HepG2 (cell line): Measurements from ENCODE around the gene PARD3. TPM values are rescaled to one million over a fixed set of nuclear protein-coding genes. Genes with fewer than 3 reads are reported as not detected.

Experiments
- ATAC-seq: fragments of 200-7000 bp; cut with Tn5 transposase; 3 replicates; pipeline ENCODE4 v1.9.1; 2020; ENCODE audit warnings: mild to moderate bottlenecking, moderate library complexity
- BruUV-seq: library from RNA; stranded (reverse); fragments of 400-500 nt; replicated peaks from 2 replicates; lab custom pipeline; 2021; lab: Mats Ljungman, UMichigan
- CTCF ChIA-PET: fragments of 300-600 bp; formaldehyde crosslinking; extraction: SDS; loops from one replicate; lab custom pipeline; 2021; ENCODE audit warnings: low total read pairs, inconsistent platforms, low intra/inter-chr PET ratio; lab: Yijun Ruan, JAX
- POLR2A ChIA-PET: fragments of 350-600 bp; sonication (Branson Sonifier 250); formaldehyde crosslinking; loops from one replicate; lab custom pipeline; 2020; ENCODE audit warnings: antibody characterized with exemption, inconsistent platforms; lab: Yijun Ruan, JAX
- DNase-seq: peaks from one replicate; pipeline ENCODE4 v3.0.0-alpha.2; 2015; ENCODE audit warnings: low spot score
- FAIRE-seq: peaks from 3 replicates; lab custom pipeline; 2011; peaks lifted over from hg19 to GRCh38; lab: Jason Lieb, UNC
- H2AFZ ChIP-seq: one replicate; pipeline ENCODE4 v1.6.1; 2011; ENCODE audit warnings: low read length, inconsistent platforms
- H3K27ac ChIP-seq: fragments of 300-600 bp; 3 replicates; pipeline ENCODE4 v1.8.0; 2011; ENCODE audit warnings: mixed run types, mild to moderate bottlenecking, mixed read lengths, low read length, inconsistent platforms; ENCODE audit not compliant: insufficient read depth; ENCODE audit errors: extremely low read length
- H3K27me3 ChIP-seq, 2 experiments: fragments of 200-600 bp in 1 of 2; 2 replicates in 1 of 2; 3 replicates in 1 of 2; pipeline versions ENCODE4 v1.6.0 to v1.8.0; 2011; ENCODE audit warnings: low read length in 2 of 2, mild to moderate bottlenecking in 2 of 2, moderate library complexity in 2 of 2, inconsistent platforms in 1 of 2; ENCODE audit not compliant: insufficient read depth in 2 of 2, control insufficient read depth in 1 of 2
- H3K36me3 ChIP-seq, 2 experiments: fragments of 200-600 bp in 1 of 2; replicated peaks in 1 of 2; 2 replicates in 1 of 2; 3 replicates in 1 of 2; pipeline versions ENCODE4 v1.5.1 to v1.8.0; 2011; ENCODE audit warnings: low read length in 2 of 2, inconsistent platforms in 1 of 2; ENCODE audit not compliant: insufficient read depth in 2 of 2, control insufficient read depth in 1 of 2
- H3K4me1 ChIP-seq: 2 replicates; pipeline ENCODE4 v1.5.1; 2012; ENCODE audit warnings: low read length, inconsistent platforms; ENCODE audit not compliant: insufficient read depth
- H3K4me2 ChIP-seq: 2 replicates; pipeline ENCODE4 v1.6.0; 2011; ENCODE audit warnings: low read depth, low read length, inconsistent platforms
- H3K4me3 ChIP-seq, 3 experiments: fragments of 200-600 bp in 1 of 3; sonication (generic), shearing (Covaris generic) in 1 of 3; replicated peaks in 1 of 3; 2 replicates each; pipeline ENCODE4 v1.5.1; 2011 to 2016; ENCODE audit warnings: low read length in 3 of 3, inconsistent platforms in 2 of 3, low read depth in 2 of 3, mild to moderate bottlenecking in 2 of 3, control low read depth in 1 of 3, mixed read lengths in 1 of 3; ENCODE audit not compliant: insufficient read depth in 1 of 3
- H3K79me2 ChIP-seq: one replicate; pipeline ENCODE4 v1.6.1; 2011; ENCODE audit warnings: low read length, inconsistent platforms; ENCODE audit not compliant: insufficient read depth
- H3K9ac ChIP-seq: 2 replicates; pipeline ENCODE4 v1.6.0; 2011; ENCODE audit warnings: mild to moderate bottlenecking, low read depth, low read length, inconsistent platforms; ENCODE audit not compliant: insufficient read depth
- H3K9me3 ChIP-seq: 2 replicates; pipeline ENCODE4 v1.5.1; 2012; ENCODE audit warnings: mild to moderate bottlenecking, low read length
- H4K20me1 ChIP-seq: 2 replicates; pipeline ENCODE4 v1.6.0; 2011; ENCODE audit warnings: inconsistent platforms, mild to moderate bottlenecking, low read length, moderate library complexity; ENCODE audit not compliant: insufficient read depth
- ATF1 ChIP-seq: IDR thresholded peaks from 2 replicates; pipeline ENCODE4 v1.6.1; 2016; ENCODE audit warnings: mild to moderate bottlenecking, control low read depth
- CHD4 ChIP-seq: fragments of 200-600 bp; sonication (generic); IDR thresholded peaks from 2 replicates; pipeline ENCODE4 v1.7.0; 2017; ENCODE audit warnings: mild to moderate bottlenecking, low read length, borderline replicate concordance
- FOSL1 ChIP-seq: sonication (generic); formaldehyde crosslinking; IDR thresholded peaks from 2 replicates; pipeline ENCODE4 v1.9.0; 2021; ENCODE audit warnings: missing genetic modification reagents, borderline replicate concordance
- FUBP1 ChIP-seq: sonication (generic); formaldehyde crosslinking; IDR thresholded peaks from 2 replicates; pipeline ENCODE4 v1.5.1; 2020; ENCODE audit warnings: missing genetic modification reagents, mild to moderate bottlenecking, borderline replicate concordance
- GTF3A ChIP-seq: sonication (generic); formaldehyde crosslinking; conservative IDR thresholded peaks from 2 replicates; pipeline ENCODE4 v1.4.0; 2020; ENCODE audit warnings: mild to moderate bottlenecking, missing genetic modification reagents
- HOXA3 ChIP-seq: sonication (generic); formaldehyde crosslinking; IDR thresholded peaks from 2 replicates; pipeline ENCODE4 v1.5.0; 2020; ENCODE audit warnings: missing genetic modification reagents
- IRX3 ChIP-seq: sonication (generic); formaldehyde crosslinking; IDR thresholded peaks from 2 replicates; pipeline ENCODE4 v1.8.1; 2023; ENCODE audit warnings: mild to moderate bottlenecking, low read depth, missing genetic modification reagents, borderline replicate concordance
- MZF1 ChIP-seq: sonication (generic); formaldehyde crosslinking; IDR thresholded peaks from 2 replicates; pipeline ENCODE4 v1.8.1; 2023; ENCODE audit warnings: mild to moderate bottlenecking, missing genetic modification reagents, borderline replicate concordance
- ZNF225 ChIP-seq: sonication (generic); formaldehyde crosslinking; IDR thresholded peaks from 2 replicates; pipeline ENCODE4 v1.4.0; 2020; ENCODE audit warnings: mild to moderate bottlenecking, missing genetic modification reagents
- ZNF605 ChIP-seq: sonication (generic); formaldehyde crosslinking; IDR thresholded peaks from 2 replicates; pipeline ENCODE4 v1.8.0; 2022; ENCODE audit warnings: mild to moderate bottlenecking, missing genetic modification reagents
- WGBS: methylation state at CpG from one replicate; pipeline ENCODE4 v1.1.6; 2017; ENCODE audit warnings: low lambda C conversion rate; 5-methylcytosine and 5-hydroxymethylcytosine counted together
- in situ Hi-C: cut with HindIII; loops from 2 replicates; pipeline ENCODE4 v1.10.0; 2017; ENCODE audit warnings: low pct_unique_long_range_greater_than_20kb; ENCODE audit not compliant: extremely low pct_ligation_motif_present
- intact Hi-C: fragments of 100-400 bp; cut with micrococcal nuclease; formaldehyde crosslinking; loops from one replicate; pipeline ENCODE4 v1.10.0; 2022; ENCODE audit not compliant: unreplicated experiment
- polyA plus RNA-seq, 8 experiments: library from polyadenylated mRNA; depleted of rRNA in 3 of 8; stranded (reverse) in 7 of 8; unstranded in 1 of 8; fragments of >200 nt; fragmentation: Illumina TruSeq in 4 of 8; extraction: Trizol in 4 of 8; gene quantifications; 2 replicates each; pipeline versions ENCODE4 v1.2.1 to v1.2.3, GENCODE V29; 2011 to 2016; ENCODE audit warnings: low read depth in 4 of 8, missing spikeins in 1 of 8, mixed read lengths in 1 of 8; ENCODE audit not compliant: insufficient read depth in 1 of 8
- total RNA-seq, 5 experiments: library from RNA; depleted of rRNA; stranded (reverse); fragments of >200 nt; fragmentation: Illumina TruSeq; extraction: Trizol; gene quantifications; 2 replicates each; pipeline ENCODE4 v1.2.3, GENCODE V29; 2016; ENCODE audit warnings: low read depth in 1 of 5

PARD3 gene
- total and polyA plus RNA-seq, 2 of the 13 experiments (the other 11 are each of a cell fraction or from before 2014, with no cell fraction given), result 40.9 to 60.0 TPM

- WGBS, result 92% methylated on average over 20 of the region's 20 CpGs
- H3K4me2 ChIP-seq, result no peak overlapping the region
- no peak for TF ChIP-seq CHD4
- no peak for TF ChIP-seq IRX3 (CRISPR knock-in tag)
- no peak for TF ChIP-seq HOXA3 (CRISPR knock-in tag)
- TF ChIP-seq ATF1, result no peak
- TF ChIP-seq MZF1 (CRISPR knock-in tag), result no peak
- TF ChIP-seq FUBP1, result no peak
- no peak for TF ChIP-seq GTF3A (CRISPR knock-in tag)
- no peak for TF ChIP-seq ZNF605 (CRISPR knock-in tag)
- TF ChIP-seq ZNF225 (CRISPR knock-in tag), result no peak
- no peak for TF ChIP-seq FOSL1 (CRISPR knock-in tag)
- H3K79me2 ChIP-seq, result no peaks in the 10 kb centered on the region
- H3K27ac ChIP-seq, result no peak overlapping the region
- peaks cover 9% of the 10 kb centered on the region for H3K4me1 ChIP-seq
- no peak overlapping the region for H3K9ac ChIP-seq
- intact Hi-C loops, result no loop called here
- CTCF ChIA-PET, result no interaction called here
- no peaks in the 10 kb centered on the region for H4K20me1 ChIP-seq
- BruUV-seq, result no TSS peak
- no peak for FAIRE-seq
- no peak for DNase-seq
- no peak overlapping the region for H2AFZ ChIP-seq
- POLR2A ChIA-PET, result interaction anchor here (1.4 kb wide), 1 partner anchor 14 kb away, joined by 3 read pairs; no protein-coding TSS in a partner anchor
- no peaks in the 10 kb centered on the region for H3K9me3 ChIP-seq
- H3K27me3 ChIP-seq, result no peaks in the 10 kb centered on the region
- H3K36me3 ChIP-seq, result no peaks in the 10 kb centered on the region
- H3K4me3 ChIP-seq, result no peak overlapping the region
- no peak for ATAC-seq
- in situ Hi-C loops, result no loop called here
Measured at GRCh38 chr10:34109952-34110702, 705.0 kb downstream of the PARD3 start.
